ENCODE measurements around the gene PIGM.

The PIGM gene

GRCh38 chr1:160068225-160068624, 36.4 kb upstream of the PIGM start:
- in situ Hi-C loops (cut with HindIII; ENCODE audit: low sequenced_read_pairs): no loop called here
- DNase-seq (ENCODE audit: low read depth, low spot score): no peak

GRCh38 chr1:160066829-160067745, 35.3 kb upstream of the PIGM start:
- TF ChIP-seq CTCF (IDR thresholded peaks at IDR 0.05; ENCODE audit: low read depth, low read length): no peak
- H3K4me3 ChIP-seq (ENCODE audit: low read depth, low read length): no peak overlapping the region
- DNase-seq (ENCODE audit: low read depth, low spot score): no peak
- in situ Hi-C loops (cut with HindIII; ENCODE audit: low sequenced_read_pairs): no loop called here

More at GRCh38 chr1:160068225-160068624, 36.4 kb upstream of the PIGM start:
- H3K4me3 ChIP-seq (ENCODE audit: low read depth, low read length): no peak overlapping the region
- TF ChIP-seq CTCF (IDR thresholded peaks at IDR 0.05; ENCODE audit: low read depth, low read length): no peak

- in situ Hi-C loops (cut with HindIII; ENCODE audit: low sequenced_read_pairs): no loop called here
Observed at GRCh38 chr1:160064746-160065145, 33.0 kb upstream of the PIGM start.

GRCh38 chr1:160064164-160064563, 32.4 kb upstream of the PIGM start:
- DNase-seq (ENCODE audit: low read depth, low spot score): no peak
- in situ Hi-C loops (cut with HindIII; ENCODE audit: low sequenced_read_pairs): no loop called here
- no peak overlapping the region for H3K4me3 ChIP-seq (ENCODE audit: low read depth, low read length)
- TF ChIP-seq CTCF (IDR thresholded peaks at IDR 0.05; ENCODE audit: low read depth, low read length): no peak

More at GRCh38 chr1:160064746-160065145, 33.0 kb upstream of the PIGM start:
- DNase-seq (ENCODE audit: low read depth, low spot score): no peak
- H3K4me3 ChIP-seq (ENCODE audit: low read depth, low read length): no peak overlapping the region
- TF ChIP-seq CTCF (IDR thresholded peaks at IDR 0.05; ENCODE audit: low read depth, low read length): no peak

- H3K4me3 ChIP-seq (ENCODE audit: low read depth, low read length): no peak overlapping the region
- no peak for TF ChIP-seq CTCF (IDR thresholded peaks at IDR 0.05; ENCODE audit: low read depth, low read length)
- DNase-seq (ENCODE audit: low read depth, low spot score): no peak
- in situ Hi-C loops (cut with HindIII; ENCODE audit: low sequenced_read_pairs): no loop called here
Observed at GRCh38 chr1:160063176-160063575, 31.4 kb upstream of the PIGM start.

GRCh38 chr1:160062230-160062532, 30.4 kb upstream of the PIGM start:
- TF ChIP-seq CTCF (IDR thresholded peaks at IDR 0.05; ENCODE audit: low read depth, low read length): no peak
- DNase-seq (ENCODE audit: low read depth, low spot score): no peak
- H3K4me3 ChIP-seq (ENCODE audit: low read depth, low read length): no peak overlapping the region
- in situ Hi-C loops (cut with HindIII; ENCODE audit: low sequenced_read_pairs): no loop called here

Data from astrocyte of the spinal cord (primary cell).